CD4-positive, alpha-beta T cell (primary cell): ENCODE results near the gene PDE8B. TPM values are rescaled to one million over a fixed set of nuclear protein-coding genes. Genes with fewer than 3 reads are reported as not detected.

Experiments used
- ATAC-seq: fragments of 200-7000 bp; cut with Tn5 transposase; one replicate; pipeline ENCODE4 v1.10.0; 2022; ENCODE audit warnings: mild to moderate bottlenecking; ENCODE audit not compliant: poor library complexity
- CTCF ChIA-PET: fragments of 350-600 bp; sonication (Branson Sonifier 250); formaldehyde crosslinking; loops from one replicate; lab custom pipeline; 2021; ENCODE audit warnings: antibody characterized with exemption, inconsistent platforms; lab: Charles Lee
- POLR2A ChIA-PET: fragments of 350-600 bp; sonication (Branson Sonifier 250); formaldehyde crosslinking; loops from one replicate; lab custom pipeline; 2021; ENCODE audit warnings: antibody characterized with exemption, inconsistent platforms; lab: Charles Lee
- DNase-seq, 14 experiments: peaks; one replicate each; pipeline ENCODE4 v3.0.0-alpha.2; 2013 to 2020; ENCODE audit warnings: mixed read lengths in 2 of 14
- H3K27ac ChIP-seq, 2 donors: one replicate each; pipeline versions ENCODE4 v1.5.1 to v1.7.0; 2013; ENCODE audit warnings: low read length in 2 of 2, low read depth in 1 of 2, mild to moderate bottlenecking in 1 of 2
- H3K27me3 ChIP-seq, 2 experiments: 1 replicate in 1 of 2; 2 replicates in 1 of 2; pipeline versions ENCODE4 v1.6.1 to v1.7.0; 2013; ENCODE audit warnings: low read length in 2 of 2, control low read depth in 1 of 2, mild to moderate bottlenecking in 1 of 2, moderate library complexity in 1 of 2; ENCODE audit not compliant: insufficient read depth in 2 of 2, control insufficient read depth in 1 of 2
- H3K36me3 ChIP-seq: one replicate; pipeline ENCODE4 v1.6.1; 2013; ENCODE audit warnings: low read length, control low read depth; ENCODE audit not compliant: insufficient read depth
- H3K4me1 ChIP-seq: one replicate; pipeline ENCODE4 v1.6.1; 2013; ENCODE audit warnings: low read length, control low read depth; ENCODE audit not compliant: insufficient read depth
- H3K4me3 ChIP-seq: one replicate; pipeline ENCODE4 v1.5.1; 2013; ENCODE audit warnings: mild to moderate bottlenecking, low read length, moderate library complexity
- H3K9me3 ChIP-seq, 2 experiments: 1 replicate in 1 of 2; 2 replicates in 1 of 2; pipeline versions ENCODE4 v1.6.1 to v1.7.0; 2013; ENCODE audit warnings: low read length in 2 of 2, mild to moderate bottlenecking in 2 of 2, control low read depth in 1 of 2, moderate library complexity in 1 of 2; ENCODE audit not compliant: control insufficient read depth in 1 of 2, insufficient read depth in 1 of 2
- H3K27ac Mint-ChIP-seq: one replicate; pipeline ENCODE4 v1.8.0; 2020; ENCODE audit warnings: mixed read lengths
- H3K27me3 Mint-ChIP-seq: one replicate; pipeline ENCODE4 v1.8.0; 2021; ENCODE audit warnings: mixed read lengths
- H3K36me3 Mint-ChIP-seq: one replicate; pipeline ENCODE4 v1.8.0; 2021; ENCODE audit warnings: low read depth, mixed read lengths
- H3K4me1 Mint-ChIP-seq: one replicate; pipeline ENCODE4 v1.8.0; 2021; ENCODE audit warnings: low read depth, mixed read lengths
- H3K4me3 Mint-ChIP-seq: one replicate; pipeline ENCODE4 v1.8.0; 2020; ENCODE audit warnings: mild to moderate bottlenecking, mixed read lengths
- H3K9me3 Mint-ChIP-seq: one replicate; pipeline ENCODE4 v1.8.0; 2020; ENCODE audit warnings: mixed read lengths
- CTCF ChIP-seq: fragments of 200-600 bp; IDR thresholded peaks from one replicate; pipeline ENCODE4 v1.8.0; 2022; ENCODE audit warnings: antibody characterized with exemption, mild to moderate bottlenecking
- intact Hi-C, 2 experiments: fragments of 100-400 bp; cut with DNase I in 1 of 2; cut with micrococcal nuclease in 1 of 2; formaldehyde crosslinking; loops; one replicate each; pipeline versions ENCODE4 v1.15.1 to v1.9.0; 2023 to 2025; cut with DNase I, micrococcal nuclease
- total RNA-seq, 174 experiments: library from RNA in 2 of 174; stranded (reverse) in 2 of 174; gene quantifications; one replicate each; pipeline ENCODE4 v1.2.3 and lab custom pipeline; 2021 to 2026

The PDE8B gene
- total RNA-seq, 2 experiments from 2014 or later: 0.22 to 0.27 TPM

GRCh38 chr5:77177576-77177975 is 32.9 kb upstream of the PDE8B start:
- peaks cover 5% of the 10 kb centered on the region for H3K4me1 ChIP-seq
- Mint-ChIP-seq H3K27me3 (peaks cover 40% of the 10 kb centered on the region), H3K9me3 (no peaks in the 10 kb centered on the region), H3K36me3 (no peaks in the 10 kb centered on the region), H3K4me1 (no peaks in the 10 kb centered on the region), H3K27ac (no peak overlapping the region), H3K4me3 (no peak overlapping the region)
- intact Hi-C loops: no loop called here
- no peak for DNase-seq
- ChIA-PET CTCF (no interaction called here), POLR2A (no interaction called here)
- no peak overlapping the region for H3K27ac ChIP-seq
- H3K9me3 ChIP-seq: peaks cover 0 to 5% of the 10 kb centered on the region in 2 experiments
- no peak for ATAC-seq
- no peak overlapping the region for H3K4me3 ChIP-seq
- H3K36me3 ChIP-seq: no peaks in the 10 kb centered on the region
- no peak for TF ChIP-seq CTCF
- peaks cover 30 to 32% of the 10 kb centered on the region in 2 experiments for H3K27me3 ChIP-seq

GRCh38 chr5:77180167-77181081 is 30.1 kb upstream of the PDE8B start:
- Mint-ChIP-seq H3K27ac (no peak overlapping the region), H3K4me1 (no peaks in the 10 kb centered on the region), H3K27me3 (peaks cover 58% of the 10 kb centered on the region), H3K36me3 (no peaks in the 10 kb centered on the region), H3K4me3 (no peak overlapping the region), H3K9me3 (no peaks in the 10 kb centered on the region)
- no peak for DNase-seq
- Histone ChIP-seq H3K27me3 (peaks cover 36% of the 10 kb centered on the region in 2 experiments), H3K9me3 (peaks cover 0 to 5% of the 10 kb centered on the region in 2 experiments), H3K27ac (no peak overlapping the region), H3K36me3 (no peaks in the 10 kb centered on the region), H3K4me3 (no peak overlapping the region), H3K4me1 (peaks cover 5% of the 10 kb centered on the region)
- intact Hi-C loops: no loop called here
- ChIA-PET CTCF (no interaction called here), POLR2A (no interaction called here)
- TF ChIP-seq CTCF: no peak
- peak; percentile 41 for ATAC-seq

GRCh38 chr5:77181173-77181572 is 29.3 kb upstream of the PDE8B start:
- Histone ChIP-seq H3K4me1 (peaks cover 5% of the 10 kb centered on the region), H3K4me3 (no peak overlapping the region), H3K36me3 (no peaks in the 10 kb centered on the region), H3K27ac (no peak overlapping the region), H3K27me3 (peaks cover 36% of the 10 kb centered on the region in 2 experiments), H3K9me3 (peaks cover 0 to 5% of the 10 kb centered on the region in 2 experiments)
- CTCF ChIA-PET: no interaction called here
- Mint-ChIP-seq H3K9me3 (no peaks in the 10 kb centered on the region), H3K36me3 (no peaks in the 10 kb centered on the region), H3K27me3 (peaks cover 58% of the 10 kb centered on the region), H3K4me3 (no peak overlapping the region), H3K27ac (no peak overlapping the region), H3K4me1 (no peaks in the 10 kb centered on the region)
- no peak for TF ChIP-seq CTCF
- intact Hi-C loops: no loop called here
- DNase-seq (no peak), ATAC-seq (no peak)
- POLR2A ChIA-PET: no interaction called here
